ENCODE data around the gene NFIX. TPM values are rescaled to one million over a fixed set of nuclear protein-coding genes. Genes with fewer than 3 reads are reported as not detected.

The NFIX gene
- total and polyA plus RNA-seq, 9 donors = 30.3 to 256 (median 217) TPM

DNA sequence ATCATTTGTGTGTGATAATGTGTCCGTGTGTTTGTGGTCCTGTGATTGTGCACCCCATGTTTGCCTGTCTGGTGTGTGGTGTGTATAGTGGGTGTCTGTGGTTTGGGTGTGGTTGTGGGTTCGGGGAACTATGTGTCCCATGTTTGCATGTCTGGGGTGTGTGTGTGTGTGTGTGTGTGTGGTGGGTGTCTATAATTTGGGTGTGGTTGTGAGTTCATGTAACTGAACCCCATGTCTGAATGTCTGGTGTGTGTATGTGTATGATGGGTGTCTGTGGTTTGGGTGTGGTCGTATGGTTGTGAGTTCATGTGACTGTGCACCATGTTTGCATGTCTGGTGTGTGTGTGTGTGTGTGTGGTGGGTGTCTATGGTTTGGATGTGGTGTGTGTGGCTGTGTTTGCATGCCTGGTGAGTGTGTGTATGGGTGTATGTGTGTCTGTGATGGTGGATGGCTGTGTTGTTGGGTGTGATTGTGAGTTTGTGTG is 11.1 kb upstream of the NFIX start:
- 80 to 84% (median 81%) methylated on average over 3 of the region's 3 CpGs for WGBS, 3 donors
- H3K27ac ChIP-seq = no peak overlapping the region

DNA sequence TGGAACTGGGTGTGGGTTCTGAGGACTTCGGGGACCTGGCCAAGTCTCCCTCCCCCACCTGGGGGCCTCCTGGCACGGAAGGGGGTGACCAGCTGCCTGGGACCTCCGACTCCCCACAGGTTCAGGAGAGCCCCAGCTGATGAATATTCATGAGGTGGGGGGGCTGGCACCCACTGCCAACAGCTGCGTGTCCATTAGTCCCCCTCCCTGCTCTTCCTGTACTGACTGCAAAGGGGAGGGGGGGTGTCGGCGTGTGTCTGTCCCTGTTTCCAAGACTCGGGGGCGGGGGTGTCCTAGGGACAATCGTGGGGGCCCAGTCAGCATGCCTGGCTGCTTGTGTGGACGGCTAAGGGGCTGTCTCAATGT is 10.6 kb upstream of the NFIX start:
- TF ChIP-seq, protein P1, sequence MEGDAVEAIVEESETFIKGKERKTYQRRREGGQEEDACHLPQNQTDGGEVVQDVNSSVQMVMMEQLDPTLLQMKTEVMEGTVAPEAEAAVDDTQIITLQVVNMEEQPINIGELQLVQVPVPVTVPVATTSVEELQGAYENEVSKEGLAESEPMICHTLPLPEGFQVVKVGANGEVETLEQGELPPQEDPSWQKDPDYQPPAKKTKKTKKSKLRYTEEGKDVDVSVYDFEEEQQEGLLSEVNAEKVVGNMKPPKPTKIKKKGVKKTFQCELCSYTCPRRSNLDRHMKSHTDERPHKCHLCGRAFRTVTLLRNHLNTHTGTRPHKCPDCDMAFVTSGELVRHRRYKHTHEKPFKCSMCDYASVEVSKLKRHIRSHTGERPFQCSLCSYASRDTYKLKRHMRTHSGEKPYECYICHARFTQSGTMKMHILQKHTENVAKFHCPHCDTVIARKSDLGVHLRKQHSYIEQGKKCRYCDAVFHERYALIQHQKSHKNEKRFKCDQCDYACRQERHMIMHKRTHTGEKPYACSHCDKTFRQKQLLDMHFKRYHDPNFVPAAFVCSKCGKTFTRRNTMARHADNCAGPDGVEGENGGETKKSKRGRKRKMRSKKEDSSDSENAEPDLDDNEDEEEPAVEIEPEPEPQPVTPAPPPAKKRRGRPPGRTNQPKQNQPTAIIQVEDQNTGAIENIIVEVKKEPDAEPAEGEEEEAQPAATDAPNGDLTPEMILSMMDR (IDR thresholded peaks at IDR 0.05) = no peak
- TF ChIP-seq POLR2A (IDR thresholded peaks at IDR 0.05) (no peak), EP300 (IDR thresholded peaks at IDR 0.05) (no peak)
- intact Hi-C loops (cut with DNase I) = loop anchor here (2.0 to 5.0 kb wide), 4 partner anchors 78 to 110 kb away; no protein-coding TSS in a partner anchor
- WGBS, 3 donors = 45 to 60% (median 50%) methylated on average over 10 of the region's 10 CpGs
- DNase-seq = no peak
- H3K4me1 ChIP-seq (ENCODE audit: insufficient read depth) = peaks cover 1% of the 10 kb centered on the region
- H3K9me3 ChIP-seq = no peaks in the 10 kb centered on the region
- no peaks in the 10 kb centered on the region for H3K36me3 ChIP-seq
- H3K27ac ChIP-seq = no peak overlapping the region
- H3K27me3 ChIP-seq = no peaks in the 10 kb centered on the region
- no peak overlapping the region for H3K4me3 ChIP-seq

More for the DNA sequence above, 11.1 kb upstream of the NFIX start:
- H3K9me3 ChIP-seq = no peaks in the 10 kb centered on the region
- H3K27me3 ChIP-seq = no peaks in the 10 kb centered on the region
- no peak for DNase-seq
- TF ChIP-seq POLR2A (IDR thresholded peaks at IDR 0.05) = no peak
- TF ChIP-seq EP300 (IDR thresholded peaks at IDR 0.05) = no peak
- TF ChIP-seq, protein P1 (IDR thresholded peaks at IDR 0.05) = no peak
- H3K4me1 ChIP-seq (ENCODE audit: insufficient read depth) = peaks cover 1% of the 10 kb centered on the region
- H3K36me3 ChIP-seq = no peaks in the 10 kb centered on the region
- intact Hi-C loops (cut with DNase I) = loop anchor here in 3 of 4 donors (2.0 to 5.0 kb wide), 4 partner anchors 78 to 111 kb away; no protein-coding TSS in a partner anchor
- no peak overlapping the region for H3K4me3 ChIP-seq

DNA sequence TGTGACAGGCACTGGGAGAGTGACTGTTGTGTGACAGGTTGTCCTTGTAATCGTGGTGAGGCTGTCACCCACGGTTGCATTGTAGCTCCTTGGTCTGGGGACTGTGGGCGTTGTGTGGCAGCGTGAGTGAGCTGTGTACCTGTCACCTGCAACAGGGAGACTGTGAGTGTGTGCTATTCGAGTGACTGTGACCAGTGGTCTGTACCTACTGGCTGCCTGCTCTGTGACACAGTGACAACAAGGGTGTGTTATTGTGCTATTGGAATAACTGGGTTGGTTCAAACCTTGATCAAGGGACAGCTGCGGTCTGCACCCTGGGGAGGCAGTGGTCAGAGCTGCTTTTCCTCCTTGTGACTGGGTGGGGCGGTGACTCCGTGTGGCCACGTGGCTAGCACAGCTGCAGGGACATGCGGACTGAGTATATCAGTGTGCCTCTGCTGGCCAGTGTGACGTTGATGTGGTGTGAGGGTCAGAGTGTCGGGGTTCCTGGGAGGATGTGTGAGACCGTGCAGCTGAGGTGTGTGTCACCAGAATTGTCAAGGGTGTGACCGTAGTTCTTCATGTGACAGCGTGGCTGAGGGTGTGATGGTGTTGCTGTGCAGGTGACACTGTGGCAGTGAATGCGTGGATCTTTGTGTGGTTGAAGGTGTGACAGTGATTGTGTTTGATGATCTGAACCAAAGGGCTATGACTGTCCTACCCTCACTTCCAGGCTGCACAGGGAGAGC is 10.1 kb upstream of the NFIX start:
- Histone ChIP-seq H3K4me1 (ENCODE audit: insufficient read depth) (peaks cover 1% of the 10 kb centered on the region), H3K36me3 (no peaks in the 10 kb centered on the region), H3K27me3 (no peaks in the 10 kb centered on the region), H3K4me3 (no peak overlapping the region), H3K9me3 (no peaks in the 10 kb centered on the region), H3K27ac (no peak overlapping the region)
- WGBS, 3 donors = 79 to 81% (median 80%) methylated on average over 16 of the region's 16 CpGs
- TF ChIP-seq, protein P1 (IDR thresholded peaks at IDR 0.05) = no peak
- TF ChIP-seq POLR2A (IDR thresholded peaks at IDR 0.05) = no peak
- TF ChIP-seq EP300 (IDR thresholded peaks at IDR 0.05) = no peak
- DNase-seq = no peak
- intact Hi-C loops (cut with DNase I) = loop anchor here (2.0 to 5.0 kb wide), 4 partner anchors 77 to 110 kb away; no protein-coding TSS in a partner anchor

DNA sequence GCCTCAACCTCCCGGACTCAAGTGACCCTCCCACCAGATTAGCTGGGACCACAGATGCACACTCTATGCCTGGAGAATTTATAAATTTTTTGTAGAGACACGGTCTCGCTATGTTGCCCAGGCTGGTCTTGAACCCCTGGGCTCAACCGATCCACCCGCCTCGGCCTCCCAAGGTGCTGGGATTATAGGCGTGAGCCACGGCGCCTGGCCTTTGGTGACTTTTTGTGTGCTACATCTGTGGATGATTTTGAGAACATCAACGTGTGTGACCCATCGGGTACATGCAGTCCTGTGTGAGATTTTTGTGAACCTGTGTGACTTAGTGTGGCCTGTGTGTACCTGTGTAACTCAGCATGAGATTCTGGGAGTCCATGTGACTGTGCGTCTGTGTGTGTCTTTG is 8.5 kb upstream of the NFIX start:
- Histone ChIP-seq H3K4me3 (no peak overlapping the region), H3K27me3 (no peaks in the 10 kb centered on the region), H3K9me3 (no peaks in the 10 kb centered on the region), H3K4me1 (ENCODE audit: insufficient read depth) (peaks cover 1% of the 10 kb centered on the region), H3K36me3 (no peaks in the 10 kb centered on the region), H3K27ac (no peak overlapping the region)
- intact Hi-C loops (cut with DNase I) = loop anchor here in 2 of 4 donors (5.0 kb wide), 1 partner anchor 76 kb away; no protein-coding TSS in a partner anchor
- TF ChIP-seq EP300 (IDR thresholded peaks at IDR 0.05) (no peak), POLR2A (IDR thresholded peaks at IDR 0.05) (no peak)
- TF ChIP-seq, protein P1 (IDR thresholded peaks at IDR 0.05) = no peak
- WGBS, 3 donors = 89 to 95% (median 90%) methylated on average over 12 of the region's 12 CpGs
- DNase-seq = no peak

Data from ovary (tissue), 9 donors.